Measurements from ENCODE around the gene FDX2.

DNA sequence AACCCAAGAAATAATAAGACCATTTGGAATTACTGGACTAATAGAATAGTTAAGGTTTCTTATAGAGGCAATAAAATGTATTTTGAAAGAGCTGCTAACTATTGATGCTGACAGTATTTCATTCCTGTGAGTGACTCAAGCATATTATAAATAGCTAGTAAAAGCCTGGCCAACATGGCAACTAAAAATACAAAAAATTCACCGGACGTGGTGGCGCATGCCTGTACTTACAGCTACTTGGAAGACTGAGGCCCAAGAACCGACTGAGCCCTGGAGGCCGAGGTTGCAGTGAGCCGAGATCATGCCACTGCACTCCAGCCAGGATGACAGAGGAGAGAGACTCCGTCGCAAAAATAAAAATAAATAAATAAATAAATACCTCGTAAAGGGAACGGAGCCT lies 29.0 kb upstream of the FDX2 start:
- no peak for TF ChIP-seq FOXK2 (IDR thresholded peaks at IDR 0.05)
- TF ChIP-seq PKNOX1 (IDR thresholded peaks at IDR 0.05) = no peak
- TF ChIP-seq HDGF (IDR thresholded peaks at IDR 0.05; ENCODE audit: borderline replicate concordance) = no peak
- TF ChIP-seq SP1 (IDR thresholded peaks at IDR 0.05) = no peak
- TF ChIP-seq SUZ12 (IDR thresholded peaks at IDR 0.05) = no peak
- no peak for TF ChIP-seq TARDBP (IDR thresholded peaks at IDR 0.05)
- TF ChIP-seq FOXM1 (IDR thresholded peaks at IDR 0.05; ENCODE audit: borderline replicate concordance) = no peak
- no peak for TF ChIP-seq BHLHE40 (IDR thresholded peaks at IDR 0.05; ENCODE audit: borderline replicate concordance)
- TF ChIP-seq NFRKB (IDR thresholded peaks at IDR 0.05) = no peak
- no peak for TF ChIP-seq LEF1 (IDR thresholded peaks at IDR 0.05; ENCODE audit: borderline replicate concordance)
- TF ChIP-seq ZNF384 (IDR thresholded peaks at IDR 0.05) = no peak
- no peak for TF ChIP-seq CTBP1 (IDR thresholded peaks at IDR 0.05; ENCODE audit: borderline replicate concordance)

Measured in HEK293T (cell line).